ENCODE measurements around the gene TLR5. TPM values are rescaled to one million over a fixed set of nuclear protein-coding genes. Genes with fewer than 3 reads are reported as not detected.

Gene TLR5
- polyA plus RNA-seq, 5 donors: 8.4 to 12.9 (median 11.7) TPM

DNA sequence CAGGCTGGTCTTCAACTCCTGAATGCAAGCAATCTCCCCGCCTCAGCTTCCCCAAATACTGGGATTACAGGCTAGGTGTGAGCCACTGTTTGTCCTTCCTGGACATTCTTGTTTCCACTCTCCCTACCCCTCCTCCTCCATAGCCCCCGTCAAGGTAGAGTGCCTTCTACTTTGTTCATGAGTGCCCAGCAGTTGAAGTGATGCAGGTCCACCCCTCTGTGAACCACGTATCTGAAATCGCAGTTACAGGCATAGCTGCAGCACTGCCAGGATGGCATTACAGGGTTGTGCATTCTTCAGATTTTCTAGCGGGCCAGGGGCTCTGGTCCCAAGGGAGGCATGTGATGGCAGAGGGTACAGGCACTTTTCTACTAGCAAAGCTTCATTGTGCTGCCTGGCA lies 7.4 kb upstream of the TLR5 start:
- no peak for DNase-seq

DNA sequence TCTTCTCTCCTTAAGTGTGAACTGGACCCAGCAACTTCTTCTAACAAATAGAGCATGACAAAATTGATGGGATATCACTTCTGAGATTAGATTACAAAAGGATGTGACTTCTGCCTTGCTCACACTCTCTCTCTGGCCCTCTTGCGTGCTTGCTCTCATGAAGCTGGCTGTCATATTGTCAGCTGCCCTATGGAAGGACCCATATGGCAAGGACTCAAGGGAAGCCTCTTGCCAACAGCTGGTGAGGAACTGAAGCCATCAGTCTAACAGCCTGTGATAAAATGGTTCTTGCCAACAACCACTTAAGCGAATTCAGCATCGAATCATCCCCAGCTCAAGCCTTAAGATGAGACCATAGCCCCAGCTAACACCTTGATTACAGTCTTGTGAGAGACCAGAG lies 4.8 kb upstream of the TLR5 start:
- DNase-seq: no peak

GRCh38 chr1:223147409-223147808 lies 4.4 kb upstream of the TLR5 start:
- no peak for DNase-seq

GRCh38 chr1:223146745-223147144 lies 3.7 kb upstream of the TLR5 start:
- DNase-seq: no peak

GRCh38 chr1:223144914-223145313 lies 1.9 kb upstream of the TLR5 start:
- DNase-seq: no peak

DNA sequence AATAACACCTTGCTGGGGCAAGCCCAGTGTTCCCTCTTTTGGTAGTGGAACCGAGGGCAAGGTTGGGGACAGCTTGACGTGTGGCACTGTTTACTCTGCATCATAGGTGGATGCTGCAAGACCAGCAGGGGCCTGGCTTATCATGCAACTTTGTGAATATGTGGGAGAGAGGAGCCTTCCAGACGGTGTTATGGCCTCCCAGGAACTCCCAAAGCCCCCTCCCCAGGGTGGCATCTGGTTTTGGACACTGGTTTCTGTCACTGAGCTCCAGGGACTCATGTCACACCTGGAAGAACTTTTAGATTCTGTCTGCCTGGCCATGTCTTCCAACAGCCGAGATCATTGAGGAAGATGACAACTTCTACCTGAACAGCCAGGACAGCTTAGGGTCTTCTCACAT lies 1.4 kb upstream of the TLR5 start:
- DNase-seq: no peak

DNA sequence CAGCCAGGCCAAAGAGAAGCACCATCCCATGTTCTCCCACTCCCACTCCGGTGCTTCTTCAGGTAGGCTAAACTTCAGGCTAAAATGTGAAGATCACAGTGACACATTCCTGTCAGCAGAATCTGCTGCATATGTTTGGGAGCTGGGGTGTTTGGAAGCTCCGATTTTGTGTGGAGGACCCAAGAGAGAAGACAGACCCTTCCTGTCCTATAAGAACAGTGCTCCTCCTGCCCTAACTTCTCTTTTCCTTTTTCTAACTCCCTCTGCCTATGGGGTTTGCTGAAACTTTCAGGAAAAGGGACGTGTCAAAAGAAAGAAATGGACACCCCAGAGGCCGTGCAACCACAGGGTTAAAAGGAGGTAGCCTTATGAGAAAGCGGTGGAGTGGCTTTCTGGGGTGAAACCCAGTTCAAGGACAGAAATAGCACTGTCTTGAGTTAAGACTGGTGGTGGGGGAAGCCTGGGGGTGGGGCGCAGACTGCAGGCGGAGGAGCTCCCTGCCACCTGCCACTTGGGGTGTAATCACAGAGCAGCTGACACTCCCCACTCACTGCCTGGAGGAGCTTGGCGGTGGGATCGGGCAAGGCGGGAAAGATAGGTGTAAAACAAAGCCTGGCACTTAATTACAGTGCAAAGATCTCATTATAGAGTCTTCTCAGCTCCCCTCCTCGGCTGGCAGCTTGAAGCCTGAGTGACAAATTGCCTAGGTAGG lies 645 bp upstream of the TLR5 start:
- DNase-seq: peak; percentile 58

DNA sequence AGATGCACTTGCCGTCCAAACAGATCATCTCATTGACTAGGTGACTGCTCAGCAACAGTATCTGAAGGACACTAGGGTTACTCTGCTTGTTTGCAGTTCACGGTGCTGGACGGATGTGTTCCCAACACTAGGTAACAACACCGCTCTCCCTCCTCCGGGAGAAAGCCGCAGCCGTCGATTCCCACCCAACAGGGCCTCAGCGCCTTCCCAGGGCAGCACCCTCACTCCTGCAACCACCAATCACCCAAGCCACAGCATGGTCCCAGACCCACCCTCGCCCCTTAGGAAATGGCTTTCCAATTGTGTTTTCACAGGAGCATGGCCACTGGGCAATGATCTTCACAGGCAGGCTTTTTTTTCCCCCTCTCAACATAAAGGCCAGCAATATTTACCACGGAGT lies 779 bp downstream of the TLR5 start:
- no peak for DNase-seq

GRCh38 chr1:223140611-223141405 lies 2.2 kb downstream of the TLR5 start:
- DNase-seq: no peak

DNA sequence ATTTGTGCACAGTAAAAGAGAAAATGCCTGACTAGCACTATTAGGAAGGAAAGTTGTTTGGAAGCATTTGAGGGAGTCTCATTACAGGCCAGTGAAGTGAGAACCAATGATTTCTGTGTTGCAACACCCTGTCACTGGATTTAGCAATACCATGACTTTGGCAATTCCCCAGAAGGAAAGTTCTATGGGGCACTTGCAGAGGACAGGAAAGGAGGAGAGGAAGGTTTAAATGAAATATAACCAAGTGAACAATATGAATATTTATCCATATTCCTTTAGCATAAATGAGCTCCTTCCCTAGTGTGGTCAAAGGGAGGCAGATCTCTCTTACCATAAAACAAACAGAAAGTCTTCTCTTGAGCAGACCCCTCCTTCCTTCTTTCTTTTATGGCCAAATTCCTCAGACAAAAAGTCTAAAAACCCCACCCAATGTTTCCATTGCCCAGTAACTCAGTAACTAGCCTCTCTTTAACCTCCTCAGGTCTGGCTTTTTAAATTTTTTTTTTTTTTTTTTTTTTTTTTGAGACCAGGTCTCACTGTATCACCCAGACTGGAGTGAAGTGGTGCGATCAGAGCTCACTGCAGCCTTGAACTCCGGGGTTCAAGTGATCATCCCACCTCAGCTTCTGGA lies 5.5 kb downstream of the TLR5 start:
- DNase-seq: peak; percentile 85 to 87

DNA sequence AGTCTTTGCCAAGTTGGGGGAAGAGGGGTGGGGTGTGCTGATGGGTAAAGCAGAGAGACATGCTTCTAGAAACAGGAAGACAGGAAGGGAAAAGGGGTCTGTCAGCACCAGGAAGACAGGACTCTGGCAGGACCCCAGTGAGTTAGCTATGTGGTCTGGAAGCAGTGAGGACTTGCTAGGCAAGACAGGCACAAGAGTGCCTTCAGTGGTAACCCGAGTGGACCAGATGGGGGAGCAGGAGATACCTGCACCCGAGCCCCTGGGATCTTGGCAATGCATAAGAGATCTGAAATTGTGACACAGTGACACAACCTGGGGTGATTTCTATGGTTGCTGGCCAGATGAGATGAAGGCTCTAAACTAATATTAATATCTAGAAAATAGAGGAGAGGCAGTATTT lies 7.0 kb downstream of the TLR5 start:
- DNase-seq: no peak

DNA sequence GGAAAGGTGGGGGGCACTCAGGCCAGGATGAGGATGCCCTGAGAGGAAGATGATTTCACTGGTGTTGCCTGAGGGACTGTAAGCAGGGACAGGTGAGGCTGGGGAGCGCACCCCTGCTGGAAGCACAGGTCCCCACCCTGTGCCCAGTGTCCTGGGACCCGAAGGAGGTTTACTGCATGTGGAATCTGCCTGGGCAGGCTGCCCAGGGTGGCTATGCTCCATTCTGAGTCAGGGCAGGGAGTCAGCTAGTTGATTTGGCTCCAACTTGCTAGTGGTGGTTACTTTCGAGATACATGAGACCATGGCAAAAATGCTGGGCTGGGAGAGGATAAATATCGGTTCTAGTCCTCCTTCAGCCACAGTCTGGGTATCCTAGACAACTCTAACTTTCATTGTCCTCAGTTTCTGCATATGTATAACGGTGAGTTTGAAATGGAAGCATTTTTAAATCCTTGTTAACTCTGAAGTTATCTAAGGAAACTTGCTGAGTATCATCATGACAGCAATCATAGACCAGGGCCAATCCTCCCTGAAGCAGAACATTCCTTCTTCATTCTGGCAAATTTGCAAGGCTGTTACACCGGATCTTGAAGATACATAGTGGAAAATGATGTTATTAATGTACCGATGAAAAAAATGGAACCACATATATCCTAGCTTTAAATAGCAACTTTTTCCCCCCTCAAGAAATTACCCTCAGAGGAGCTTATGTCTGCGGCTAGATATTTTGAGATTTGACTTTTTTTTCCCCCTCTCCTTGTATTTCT lies 7.7 kb downstream of the TLR5 start:
- DNase-seq: no peak

GRCh38 chr1:223133824-223134435 lies 9.1 kb downstream of the TLR5 start:
- peak; percentile 81 to 85 for DNase-seq

- DNase-seq: no peak
These were observed 9.7 kb downstream of the TLR5 start for GRCh38 chr1:223133306-223133823.

DNA sequence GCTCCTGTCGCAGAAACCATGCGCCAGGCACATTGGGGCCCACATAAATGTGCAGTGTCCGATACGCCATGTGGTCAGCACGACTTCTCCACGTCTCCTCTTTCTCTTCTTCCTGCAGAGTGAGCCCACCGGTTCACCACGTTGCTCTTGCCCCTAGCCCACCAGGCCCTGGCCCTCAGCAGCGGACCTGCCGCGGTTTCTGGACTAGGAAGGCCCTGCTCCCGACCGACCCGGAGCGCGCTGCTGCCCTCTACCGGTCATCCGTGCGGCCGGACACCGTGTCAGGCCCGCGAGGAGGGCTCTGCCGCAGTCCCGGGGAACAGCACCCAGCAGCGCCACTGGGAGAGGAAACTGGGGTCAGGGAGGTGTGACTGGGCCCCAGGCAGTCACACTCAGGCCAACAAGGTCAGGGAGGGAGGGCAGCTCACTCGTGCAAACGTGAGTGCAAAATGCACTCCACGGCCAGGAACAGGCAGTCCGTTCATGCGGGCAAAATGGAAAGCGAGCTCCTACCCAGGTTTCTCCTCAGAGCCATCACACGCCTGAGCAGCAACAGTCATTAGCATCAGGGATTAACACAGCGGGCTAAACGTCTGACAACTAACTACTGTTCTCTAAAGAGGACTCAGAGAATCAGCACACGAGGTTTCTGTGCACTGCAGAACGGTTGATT lies 13.7 kb downstream of the TLR5 start:
- peak; percentile 45 for DNase-seq

DNA sequence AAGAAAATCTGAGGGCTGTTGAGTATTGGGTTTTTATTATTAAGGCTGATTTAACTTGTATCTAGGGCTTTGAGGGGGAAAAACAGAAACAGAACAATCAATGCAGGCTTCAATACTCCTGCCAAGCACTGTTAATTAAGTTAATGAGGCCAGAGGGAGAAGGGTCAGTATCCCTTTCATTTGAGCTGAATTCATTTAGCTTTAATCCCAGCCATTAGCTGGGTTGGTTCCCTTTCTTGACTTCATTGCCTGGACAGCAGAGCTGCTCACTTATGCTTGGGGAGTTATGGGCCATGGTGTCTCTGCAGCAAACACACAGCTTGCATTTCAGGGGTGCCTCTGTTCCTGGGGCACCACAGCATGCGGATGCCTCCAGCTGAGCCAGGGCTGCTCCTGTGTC lies 16.3 kb downstream of the TLR5 start:
- DNase-seq: no peak

GRCh38 chr1:223125766-223126165 lies 17.3 kb downstream of the TLR5 start:
- no peak for DNase-seq

- DNase-seq: no peak
These were observed 19.9 kb downstream of the TLR5 start for GRCh38 chr1:223123011-223123610.

- DNase-seq: no peak
These were observed 24.6 kb downstream of the TLR5 start for GRCh38 chr1:223118418-223118817.

DNA sequence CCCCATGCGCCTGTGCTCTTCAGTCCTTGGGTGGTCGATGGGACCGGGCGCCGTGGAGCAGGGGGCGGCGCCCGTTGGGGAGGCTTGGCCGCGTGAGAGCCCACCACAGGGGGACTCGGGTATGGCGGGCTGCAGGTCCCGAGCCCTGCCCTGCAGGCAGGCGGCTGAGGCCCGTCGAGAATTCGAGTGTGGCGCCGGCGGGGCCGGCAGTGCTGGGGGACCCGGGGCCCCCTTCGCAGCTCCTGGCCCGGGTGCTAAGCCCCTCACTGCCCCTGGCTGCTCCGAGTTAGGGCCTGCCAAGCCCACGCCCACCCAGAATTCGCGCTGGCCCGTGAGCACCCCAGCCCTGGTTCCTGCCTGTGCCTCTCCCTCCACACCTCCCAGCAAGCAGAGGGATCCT lies 26.1 kb downstream of the TLR5 start:
- DNase-seq: no peak
